GM10266 (cell line): ENCODE results near the gene CNTN4.
"Not testable (repeated sequence)": the region's sequence is repeated elsewhere in the genome, so short reads cannot be mapped to it uniquely, and the experiment has no call there.

Experiments
- DNase-seq: peaks from one replicate; pipeline ENCODE4 v3.0.0; 2012; ENCODE audit errors: extremely low spot score
- CTCF ChIP-seq: IDR thresholded peaks from 2 replicates; pipeline ENCODE4 v1.5.1; 2012; ENCODE audit warnings: mild to moderate bottlenecking, low read depth; ENCODE audit not compliant: control insufficient read depth, insufficient read depth; ENCODE audit errors: missing control alignments

Gene CNTN4

GRCh38 chr3:2517500-2518172 is 419.0 kb downstream of the CNTN4 start:
- no peak for DNase-seq
- TF ChIP-seq CTCF, result no peak

- TF ChIP-seq CTCF, result no peak
- DNase-seq, result no peak
Observed at GRCh38 chr3:2523281-2523836, 424.7 kb downstream of the CNTN4 start.

- DNase-seq, result no peak
- no peak for TF ChIP-seq CTCF
Observed at GRCh38 chr3:2525968-2526367, 427.3 kb downstream of the CNTN4 start.

- no peak for DNase-seq
- no peak for TF ChIP-seq CTCF
Observed at GRCh38 chr3:2526926-2527325, 428.3 kb downstream of the CNTN4 start.

GRCh38 chr3:2527328-2527727 is 428.7 kb downstream of the CNTN4 start:
- DNase-seq, result not testable (repeated sequence)

GRCh38 chr3:2534767-2535166 is 436.1 kb downstream of the CNTN4 start:
- DNase-seq, result not testable (repeated sequence)

- peak; percentile 5 for DNase-seq
- no peak for TF ChIP-seq CTCF
Observed at GRCh38 chr3:2535206-2535605, 436.5 kb downstream of the CNTN4 start.

- TF ChIP-seq CTCF, result no peak
- no peak for DNase-seq
Observed at GRCh38 chr3:2536575-2536974, 437.9 kb downstream of the CNTN4 start.
